Measurements from ENCODE around the gene ZNF385D. TPM values are rescaled to one million over a fixed set of nuclear protein-coding genes. Genes with fewer than 3 reads are reported as not detected.

The ZNF385D gene
- total RNA-seq, 6 experiments from 2014 or later = 0.06 to 2.7 (median 0.59) TPM; not detected in 1

DNA sequence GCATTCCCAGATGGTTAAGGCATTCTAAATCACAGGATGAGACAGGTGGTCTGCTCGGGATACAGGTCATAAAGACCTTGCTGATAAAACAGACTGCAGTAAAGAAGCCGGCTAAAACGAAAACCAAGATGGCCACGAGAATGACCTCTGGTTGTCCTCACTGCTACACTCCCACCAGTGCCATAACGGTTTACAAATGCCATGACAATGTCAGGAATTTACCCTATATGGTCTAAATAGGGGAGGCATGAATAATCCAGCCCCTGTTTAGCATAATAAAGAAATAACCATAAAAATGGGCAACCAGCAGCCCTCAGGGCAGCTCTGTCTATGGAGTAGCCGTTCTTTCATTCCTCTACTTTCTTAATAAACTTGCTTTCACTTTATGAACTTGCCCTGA is 151.1 kb downstream of the ZNF385D start:
- no peaks in the 10 kb centered on the region for H3K27me3 ChIP-seq
- H3K4me1 ChIP-seq = no peaks in the 10 kb centered on the region
- no peak overlapping the region for H3K27ac ChIP-seq
- DNase-seq (no peak), ATAC-seq (no peak)
- intact Hi-C loops (cut with DNase I) = no loop called here
- H3K4me3 ChIP-seq = no peak overlapping the region
- WGBS (ENCODE audit: insufficient coverage, low coverage, low lambda C conversion rate, missing lambda C conversion rate) = 74% methylated on average over 6 of the region's 6 CpGs
- H3K36me3 ChIP-seq = no peaks in the 10 kb centered on the region
- no peaks in the 10 kb centered on the region for H3K9me3 ChIP-seq
- TF ChIP-seq POLR2A (IDR thresholded peaks at IDR 0.05) = no peak
- TF ChIP-seq, protein P1, sequence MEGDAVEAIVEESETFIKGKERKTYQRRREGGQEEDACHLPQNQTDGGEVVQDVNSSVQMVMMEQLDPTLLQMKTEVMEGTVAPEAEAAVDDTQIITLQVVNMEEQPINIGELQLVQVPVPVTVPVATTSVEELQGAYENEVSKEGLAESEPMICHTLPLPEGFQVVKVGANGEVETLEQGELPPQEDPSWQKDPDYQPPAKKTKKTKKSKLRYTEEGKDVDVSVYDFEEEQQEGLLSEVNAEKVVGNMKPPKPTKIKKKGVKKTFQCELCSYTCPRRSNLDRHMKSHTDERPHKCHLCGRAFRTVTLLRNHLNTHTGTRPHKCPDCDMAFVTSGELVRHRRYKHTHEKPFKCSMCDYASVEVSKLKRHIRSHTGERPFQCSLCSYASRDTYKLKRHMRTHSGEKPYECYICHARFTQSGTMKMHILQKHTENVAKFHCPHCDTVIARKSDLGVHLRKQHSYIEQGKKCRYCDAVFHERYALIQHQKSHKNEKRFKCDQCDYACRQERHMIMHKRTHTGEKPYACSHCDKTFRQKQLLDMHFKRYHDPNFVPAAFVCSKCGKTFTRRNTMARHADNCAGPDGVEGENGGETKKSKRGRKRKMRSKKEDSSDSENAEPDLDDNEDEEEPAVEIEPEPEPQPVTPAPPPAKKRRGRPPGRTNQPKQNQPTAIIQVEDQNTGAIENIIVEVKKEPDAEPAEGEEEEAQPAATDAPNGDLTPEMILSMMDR (IDR thresholded peaks at IDR 0.05) = no peak

DNA sequence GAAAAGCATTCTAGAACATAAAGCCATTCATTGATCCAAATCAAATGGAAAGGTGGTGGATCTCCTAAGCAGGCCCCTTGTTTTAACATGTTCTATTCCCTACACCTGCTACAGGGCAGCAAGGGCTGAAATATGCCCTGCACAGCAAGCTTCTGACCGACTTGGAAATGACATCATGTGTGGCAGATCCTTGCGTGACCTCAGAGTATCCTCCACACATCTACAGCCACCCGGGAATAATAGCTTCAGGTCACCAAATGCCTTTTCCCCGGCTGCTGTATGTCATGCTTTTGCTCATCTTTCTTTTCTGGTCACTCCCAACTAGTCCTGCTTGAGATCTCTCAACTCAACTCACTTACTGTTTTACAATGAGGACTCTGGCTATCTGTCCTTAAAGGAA is 158.2 kb downstream of the ZNF385D start:
- TF ChIP-seq, protein P1 (IDR thresholded peaks at IDR 0.05) = no peak
- TF ChIP-seq POLR2A (IDR thresholded peaks at IDR 0.05) = no peak
- 91% methylated on average over 2 of the region's 4 CpGs for WGBS (ENCODE audit: insufficient coverage, low coverage, low lambda C conversion rate, missing lambda C conversion rate)
- Histone ChIP-seq H3K4me3 (no peak overlapping the region), H3K27ac (no peak overlapping the region), H3K27me3 (no peaks in the 10 kb centered on the region), H3K9me3 (no peaks in the 10 kb centered on the region), H3K36me3 (no peaks in the 10 kb centered on the region), H3K4me1 (no peaks in the 10 kb centered on the region)
- intact Hi-C loops (cut with DNase I) = no loop called here
- ATAC-seq (no peak), DNase-seq (no peak)

DNA sequence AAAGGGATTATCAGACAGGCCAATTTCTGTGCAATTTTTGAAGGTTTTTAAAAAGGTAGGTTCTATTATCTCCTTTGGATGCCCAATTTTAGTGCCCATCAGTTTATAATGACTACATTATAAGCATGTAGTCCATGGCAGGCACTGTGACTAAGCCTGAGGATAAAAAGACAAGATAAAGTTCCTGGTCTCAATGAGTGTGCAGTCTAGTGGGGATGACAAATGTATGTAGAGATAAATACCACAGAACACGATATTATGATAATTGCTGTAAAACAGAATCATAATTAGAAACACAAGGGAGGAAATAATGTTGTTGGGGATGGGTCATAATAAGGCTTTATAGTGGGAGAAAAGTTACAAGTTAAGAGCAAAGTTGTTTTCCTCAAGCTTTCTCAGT is 163.1 kb downstream of the ZNF385D start:
- WGBS (ENCODE audit: insufficient coverage, low coverage, low lambda C conversion rate, missing lambda C conversion rate) = 63% methylated on average over 1 of the region's 1 CpG
- no peaks in the 10 kb centered on the region for H3K36me3 ChIP-seq
- no peak for ATAC-seq
- DNase-seq = no peak
- no peaks in the 10 kb centered on the region for H3K9me3 ChIP-seq
- TF ChIP-seq, protein P1 (IDR thresholded peaks at IDR 0.05) = no peak
- no peak for TF ChIP-seq POLR2A (IDR thresholded peaks at IDR 0.05)
- no peaks in the 10 kb centered on the region for H3K4me1 ChIP-seq
- no peak overlapping the region for H3K4me3 ChIP-seq
- intact Hi-C loops (cut with DNase I) = no loop called here
- H3K27ac ChIP-seq = no peak overlapping the region
- no peaks in the 10 kb centered on the region for H3K27me3 ChIP-seq

DNA sequence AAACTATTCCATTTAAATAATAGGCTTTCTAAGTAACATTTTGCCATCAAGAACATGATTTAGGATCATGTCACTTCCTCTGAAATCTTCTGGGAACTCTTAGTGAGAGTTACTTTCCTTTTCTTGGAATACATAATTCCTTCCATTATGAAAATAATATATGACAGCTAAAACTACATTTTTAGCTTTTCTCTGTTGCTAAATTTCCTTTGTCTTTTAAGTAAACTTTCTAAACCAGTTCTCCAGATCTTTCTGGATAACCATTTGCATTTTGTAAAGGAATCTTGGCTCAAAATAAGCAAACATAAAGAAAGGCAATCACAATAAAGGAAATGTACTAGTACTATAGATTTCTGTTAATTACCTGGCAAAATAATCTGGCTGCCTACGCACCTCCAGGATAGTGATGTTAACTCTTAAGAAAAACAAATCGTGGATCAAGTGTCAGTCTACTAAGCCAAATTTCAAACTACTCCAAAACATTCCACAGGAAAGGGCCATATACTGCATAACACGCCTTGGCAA is 165.7 kb downstream of the ZNF385D start:
- WGBS (ENCODE audit: insufficient coverage, low coverage, low lambda C conversion rate, missing lambda C conversion rate) = 76% methylated on average over 3 of the region's 3 CpGs
- TF ChIP-seq, protein P1 (IDR thresholded peaks at IDR 0.05) = no peak
- TF ChIP-seq POLR2A (IDR thresholded peaks at IDR 0.05) = no peak
- intact Hi-C loops (cut with DNase I) = no loop called here

DNA sequence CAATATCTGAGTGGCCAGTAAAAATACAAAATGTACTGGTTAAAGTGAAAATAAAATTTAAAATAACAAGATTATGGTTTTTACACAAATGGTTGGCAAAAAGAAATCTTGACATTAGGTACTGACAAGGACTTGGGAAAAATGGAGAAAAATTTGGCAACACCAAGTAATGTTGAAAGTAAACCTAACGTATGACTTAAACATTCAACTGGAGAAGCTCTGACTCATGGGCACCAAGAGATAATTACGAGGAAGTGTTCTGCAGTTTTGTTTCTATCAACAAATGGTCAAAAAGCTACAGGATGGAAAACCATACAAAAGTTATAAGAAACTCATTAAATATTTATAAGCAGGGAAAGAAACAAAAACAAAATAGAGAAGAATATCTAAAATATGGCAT is 177.7 kb downstream of the ZNF385D start:
- ATAC-seq (no peak), DNase-seq (no peak)
- Histone ChIP-seq H3K27me3 (no peaks in the 10 kb centered on the region), H3K27ac (no peak overlapping the region), H3K4me3 (no peak overlapping the region), H3K4me1 (no peaks in the 10 kb centered on the region), H3K9me3 (no peaks in the 10 kb centered on the region), H3K36me3 (no peaks in the 10 kb centered on the region)
- intact Hi-C loops (cut with DNase I) = no loop called here
- 43% methylated on average over 2 of the region's 2 CpGs for WGBS (ENCODE audit: insufficient coverage, low coverage, low lambda C conversion rate, missing lambda C conversion rate)
- TF ChIP-seq POLR2A (IDR thresholded peaks at IDR 0.05) = no peak
- TF ChIP-seq, protein P1 (IDR thresholded peaks at IDR 0.05) = no peak

More for the DNA sequence above, 165.7 kb downstream of the ZNF385D start:
- H3K36me3 ChIP-seq = no peaks in the 10 kb centered on the region
- no peak overlapping the region for H3K27ac ChIP-seq
- no peak for ATAC-seq
- no peak for DNase-seq
- H3K4me3 ChIP-seq = no peak overlapping the region
- no peaks in the 10 kb centered on the region for H3K27me3 ChIP-seq
- H3K9me3 ChIP-seq = no peaks in the 10 kb centered on the region
- no peaks in the 10 kb centered on the region for H3K4me1 ChIP-seq

All from right lobe of liver (tissue), 6 donors.